ENCODE measurements around the gene CXorf49. TPM values are rescaled to one million over a fixed set of nuclear protein-coding genes. Genes with fewer than 3 reads are reported as not detected.

CXorf49 gene
- total RNA-seq, 2 experiments from 2014 or later = not detected

DNA sequence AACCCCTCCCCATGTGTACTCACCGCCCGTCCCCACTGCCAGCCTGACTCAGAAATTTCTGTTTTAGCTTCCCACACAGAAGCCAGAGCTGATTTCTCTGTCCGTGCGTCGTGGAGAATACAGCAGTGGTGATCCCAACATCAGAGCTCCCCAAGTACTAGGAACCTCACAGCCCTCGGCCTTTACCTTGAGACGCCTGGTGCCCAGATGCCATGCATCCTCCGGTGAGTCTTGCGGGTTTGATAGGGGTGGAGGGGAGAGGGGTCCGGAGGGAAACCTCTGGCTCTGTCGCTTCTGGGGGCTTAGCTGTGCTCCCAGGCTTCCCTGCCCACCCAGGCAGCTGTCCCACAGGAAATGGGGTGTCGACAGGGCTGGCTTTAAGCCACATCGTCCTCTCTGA is 48.6 kb downstream of the CXorf49 start:
- ATAC-seq (no peak), DNase-seq (no peak)
- Mint-ChIP-seq H3K27me3 (ENCODE audit: low read depth) (peaks cover 9% of the 10 kb centered on the region), H3K4me1 (ENCODE audit: low read depth) (peaks cover 21% of the 10 kb centered on the region), H3K4me3 (no peak overlapping the region), H3K36me3 (ENCODE audit: low read depth) (no peaks in the 10 kb centered on the region), H3K9me3 (ENCODE audit: insufficient read depth) (no peaks in the 10 kb centered on the region), H3K27ac (no peak overlapping the region)
- ChIA-PET CTCF (interaction anchor here (0.7 kb wide), 1 partner anchor 190 kb away, joined by 4 read pairs; no protein-coding TSS in a partner anchor), POLR2A (no interaction called here)

DNA sequence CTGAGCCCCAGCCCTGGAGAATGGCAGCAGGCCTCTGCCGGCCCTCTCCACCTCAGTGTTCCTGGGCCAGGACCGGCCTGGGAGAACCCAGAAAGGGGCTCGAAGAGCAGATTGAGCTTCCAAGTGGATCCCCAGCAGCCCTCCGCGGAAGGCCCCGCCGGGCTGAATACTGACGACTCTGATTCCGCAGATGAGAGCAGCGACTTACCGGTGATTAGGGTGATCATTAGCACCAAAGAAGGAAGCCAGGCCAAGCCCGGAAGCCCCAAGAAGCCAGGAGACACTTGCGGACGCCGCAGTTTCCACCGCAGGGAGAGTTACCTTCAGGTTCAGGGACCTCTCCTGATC is 49.9 kb downstream of the CXorf49 start:
- no peak for ATAC-seq
- POLR2A ChIA-PET = no interaction called here
- H3K4me1 Mint-ChIP-seq (ENCODE audit: low read depth) = peaks cover 32% of the 10 kb centered on the region
- no peaks in the 10 kb centered on the region for H3K9me3 Mint-ChIP-seq (ENCODE audit: insufficient read depth)
- H3K27me3 Mint-ChIP-seq (ENCODE audit: low read depth) = peaks cover 7% of the 10 kb centered on the region
- no peak overlapping the region for H3K4me3 Mint-ChIP-seq
- no peaks in the 10 kb centered on the region for H3K36me3 Mint-ChIP-seq (ENCODE audit: low read depth)
- no peak overlapping the region for H3K27ac Mint-ChIP-seq
- no peak for DNase-seq
- CTCF ChIA-PET = no interaction called here

DNA sequence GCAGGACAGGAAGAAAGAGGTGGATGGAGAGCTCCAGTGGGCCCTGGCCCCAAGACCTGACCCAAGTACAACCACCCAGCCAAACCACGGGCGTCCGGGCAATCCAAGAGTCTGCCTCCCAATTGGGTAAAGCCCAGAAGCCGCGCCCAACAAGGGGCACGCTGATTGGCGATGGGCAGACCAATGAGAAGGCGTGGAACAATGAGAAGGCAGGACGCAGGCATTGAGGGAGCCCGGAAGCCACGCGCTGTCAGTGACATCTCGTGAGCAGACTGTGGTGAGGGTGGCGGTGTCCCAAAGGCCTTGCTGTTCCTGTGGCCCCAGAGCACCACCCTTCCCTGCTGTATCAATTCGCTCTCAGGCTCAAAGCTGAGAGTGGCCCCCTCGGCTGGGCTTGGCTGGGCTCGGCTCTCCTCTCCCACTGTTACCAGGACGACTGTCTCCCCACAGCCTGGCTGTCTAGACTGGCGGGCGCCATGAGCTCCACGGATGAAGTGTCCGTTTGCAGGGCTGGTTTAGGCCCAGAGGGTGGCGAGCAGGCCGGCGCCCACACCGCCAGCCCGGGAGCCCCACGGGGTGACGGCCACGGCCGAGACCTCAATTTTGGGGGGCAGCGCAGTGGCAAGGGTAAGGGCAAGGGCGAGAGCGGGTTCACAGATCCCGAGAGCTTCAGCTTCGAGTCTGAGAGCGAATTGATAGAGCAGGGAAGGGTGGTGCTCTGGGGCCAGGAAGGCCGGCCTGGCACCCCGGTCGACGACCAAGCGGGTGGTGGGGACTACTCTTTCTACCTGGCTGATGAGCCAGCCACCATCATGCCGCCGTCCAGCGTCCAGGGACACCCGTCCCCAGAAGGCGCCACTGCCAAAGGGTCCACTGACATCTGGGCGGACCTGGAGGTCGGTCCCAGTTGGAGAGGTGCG is 50.5 kb downstream of the CXorf49 start, which contains the start of gene LOC101059915:
Gene LOC101059915, plus strand, starts transcription at position 219 of the 920 bp plus-strand sequence.
- H3K27me3 Mint-ChIP-seq (ENCODE audit: low read depth) = peaks cover 5% of the 10 kb centered on the region
- no peak within 1 kb of the TSS for H3K27ac Mint-ChIP-seq
- no peaks in the 10 kb centered on the region for H3K9me3 Mint-ChIP-seq (ENCODE audit: insufficient read depth)
- H3K4me3 Mint-ChIP-seq = no peak within 1 kb of the TSS
- DNase-seq (no peak), ATAC-seq (no peak)
- CTCF ChIA-PET = no interaction called here
- POLR2A ChIA-PET = interaction anchor here (0.6 kb wide), 1 partner anchor 208 kb away, joined by 3 read pairs; no protein-coding TSS in a partner anchor
- no peaks in the 10 kb centered on the region for H3K36me3 Mint-ChIP-seq (ENCODE audit: low read depth)
- H3K4me1 Mint-ChIP-seq (ENCODE audit: low read depth) = peaks cover 39% of the 10 kb centered on the region

DNA sequence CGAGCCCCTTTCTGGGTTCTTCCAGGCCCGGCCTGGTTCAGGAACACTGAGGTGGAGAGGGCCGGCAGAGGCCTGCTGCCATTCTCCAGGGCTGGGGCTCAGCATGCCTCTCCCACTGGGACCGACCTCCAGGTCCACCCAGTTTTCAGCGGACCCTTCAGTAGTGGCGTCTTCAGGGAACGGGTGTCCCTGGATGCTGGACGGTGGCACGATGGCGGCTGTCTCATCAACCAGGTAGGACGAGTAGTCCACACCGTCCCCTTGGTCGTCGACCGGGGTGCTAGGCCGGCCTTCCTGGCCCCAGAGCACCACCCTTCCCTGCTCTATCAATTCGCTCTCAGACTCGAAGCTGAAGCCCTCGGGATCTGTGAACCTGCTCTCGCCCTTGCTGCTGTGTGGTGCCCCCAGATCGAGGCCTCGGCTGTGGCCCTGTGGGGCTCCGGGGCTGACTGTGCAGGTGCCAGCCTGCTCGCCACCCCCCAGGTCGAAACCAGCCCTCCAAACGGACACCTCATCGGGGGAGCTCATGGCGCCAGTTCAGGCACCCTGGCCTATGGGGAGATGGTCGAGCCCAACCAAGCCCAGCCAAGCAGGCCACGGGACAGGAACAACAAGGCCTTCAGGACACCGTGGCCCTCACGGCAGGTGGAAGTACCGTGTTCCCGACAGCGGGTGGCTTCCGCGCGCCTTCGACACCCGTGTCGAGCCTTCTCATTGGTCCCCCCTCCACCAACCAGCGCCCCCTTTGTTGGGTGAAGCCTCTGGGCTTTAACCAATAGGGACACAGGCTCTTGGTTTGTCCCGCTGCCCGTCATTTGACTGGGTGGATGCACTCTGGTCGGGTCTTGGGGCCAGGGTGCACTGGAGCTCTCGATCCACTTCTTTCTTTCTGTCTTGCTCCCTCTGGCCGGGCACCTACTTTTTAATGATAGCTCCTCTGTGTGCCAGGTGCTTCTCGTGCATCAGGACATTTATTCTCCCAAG is 51.6 kb downstream of the CXorf49 start:
- POLR2A ChIA-PET = interaction anchor here (0.6 kb wide), 1 partner anchor 207 kb away, joined by 3 read pairs; no protein-coding TSS in a partner anchor
- Mint-ChIP-seq H3K27ac (no peak overlapping the region), H3K36me3 (ENCODE audit: low read depth) (no peaks in the 10 kb centered on the region), H3K27me3 (ENCODE audit: low read depth) (peaks cover 3% of the 10 kb centered on the region), H3K4me1 (ENCODE audit: low read depth) (peaks cover 41% of the 10 kb centered on the region), H3K4me3 (no peak overlapping the region), H3K9me3 (ENCODE audit: insufficient read depth) (no peaks in the 10 kb centered on the region)
- DNase-seq = no peak
- no peak for ATAC-seq
- CTCF ChIA-PET = no interaction called here

DNA sequence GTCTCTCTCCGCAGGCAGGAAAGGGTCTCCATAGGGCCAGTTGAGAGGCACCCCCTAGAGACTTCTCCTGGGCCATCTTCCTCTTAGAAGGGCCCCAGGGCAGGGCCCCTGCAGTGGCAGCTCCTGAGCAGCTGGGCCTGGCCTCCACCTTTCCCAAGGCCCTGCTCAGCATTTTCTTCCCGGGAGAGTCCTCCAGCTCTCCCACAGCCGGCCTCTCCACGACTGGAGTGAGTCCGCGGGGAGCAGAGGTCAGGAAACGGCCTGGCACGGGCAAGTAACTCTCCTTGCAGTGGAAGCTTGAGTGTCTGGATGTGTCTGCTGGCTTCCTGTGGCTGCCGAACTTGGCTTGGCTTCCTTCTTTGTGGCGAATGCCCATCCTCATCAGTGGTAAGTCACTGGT is 52.3 kb downstream of the CXorf49 start:
- ATAC-seq (no peak), DNase-seq (no peak)
- H3K4me3 Mint-ChIP-seq = no peak overlapping the region
- peaks cover 38% of the 10 kb centered on the region for H3K4me1 Mint-ChIP-seq (ENCODE audit: low read depth)
- H3K27ac Mint-ChIP-seq = no peak overlapping the region
- ChIA-PET POLR2A (no interaction called here), CTCF (interaction anchor here (0.6 kb wide), 1 partner anchor 318 kb away, joined by 3 read pairs; no protein-coding TSS in a partner anchor)
- peaks cover 3% of the 10 kb centered on the region for H3K27me3 Mint-ChIP-seq (ENCODE audit: low read depth)
- H3K36me3 Mint-ChIP-seq (ENCODE audit: low read depth) = no peaks in the 10 kb centered on the region
- no peaks in the 10 kb centered on the region for H3K9me3 Mint-ChIP-seq (ENCODE audit: insufficient read depth)

DNA sequence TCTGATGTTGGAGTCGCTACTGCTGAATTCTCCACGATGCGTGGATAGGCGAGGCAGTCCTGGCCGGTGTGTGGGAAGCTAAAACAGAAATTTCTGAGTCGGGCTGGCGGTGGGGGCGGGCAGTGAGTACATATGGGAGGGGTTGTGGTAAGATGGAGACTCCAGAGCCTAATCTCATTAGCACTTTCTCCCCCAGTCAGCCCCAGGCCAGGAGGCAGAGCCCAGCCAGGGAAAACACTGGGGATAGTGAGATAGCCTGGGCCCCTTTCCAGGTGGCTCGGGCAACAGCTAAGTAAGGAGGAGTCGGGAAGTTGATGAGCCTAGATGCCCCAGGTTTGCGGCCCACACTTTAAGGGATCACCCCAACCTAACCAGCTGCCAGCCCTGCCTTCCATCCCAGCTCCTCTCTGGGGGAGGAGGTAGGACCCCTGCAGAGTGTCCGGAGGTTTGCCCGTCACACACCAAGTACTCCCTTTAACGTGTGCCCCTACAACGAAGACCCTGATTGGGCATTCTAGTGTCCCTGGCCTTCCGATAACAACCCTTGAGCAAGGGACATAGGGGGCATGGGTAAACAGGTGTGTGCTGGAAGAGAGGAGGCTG is 53.1 kb downstream of the CXorf49 start:
- POLR2A ChIA-PET = no interaction called here
- DNase-seq (no peak), ATAC-seq (no peak)
- Mint-ChIP-seq H3K36me3 (ENCODE audit: low read depth) (no peaks in the 10 kb centered on the region), H3K4me1 (ENCODE audit: low read depth) (peaks cover 31% of the 10 kb centered on the region), H3K27me3 (ENCODE audit: low read depth) (no peaks in the 10 kb centered on the region), H3K27ac (no peak overlapping the region), H3K4me3 (no peak overlapping the region), H3K9me3 (ENCODE audit: insufficient read depth) (no peaks in the 10 kb centered on the region)
- CTCF ChIA-PET = interaction anchor here (0.6 kb wide), 1 partner anchor 319 kb away, joined by 3 read pairs; no protein-coding TSS in a partner anchor

Other genes with a start within 250 kb of the CXorf49 start
- gene OGT, start 185.2 kb downstream of the CXorf49 start, total RNA-seq = 100 to 1,000 TPM; 252 to 264 TPM
- gene GCNA, start 139.8 kb downstream of the CXorf49 start, total RNA-seq = 1 to 10 TPM; 6.5 to 6.6 TPM
- 100 to 1,000 TPM; 141 to 145 TPM for gene CXCR3, start 99.8 kb downstream of the CXorf49 start, total RNA-seq
- not detected for gene CXorf49B, start 45.1 kb upstream of the CXorf49 start, total RNA-seq
- gene NHSL2, start 192.6 kb upstream of the CXorf49 start, total RNA-seq = under 1 TPM; 0.50 to 0.70 TPM

Data from activated CD8-positive, alpha-beta T cell treated with anti-CD3 and anti-CD28 coated beads, Interleukin-2, amount 10 ng/mL, durations not matched to agents 7 days and 5 days (primary cell).